ENCODE results near the gene SLC19A1.

Gene SLC19A1

GRCh38 chr21:45491623-45492022, 50.6 kb downstream of the SLC19A1 start:
- no peak for DNase-seq (ENCODE audit: low spot score)

GRCh38 chr21:45491056-45491455, 51.2 kb downstream of the SLC19A1 start:
- no peak for DNase-seq (ENCODE audit: low spot score)

GRCh38 chr21:45490049-45490731, 52.0 kb downstream of the SLC19A1 start:
- no peak for DNase-seq (ENCODE audit: low spot score)

GRCh38 chr21:45489722-45489982, 52.6 kb downstream of the SLC19A1 start:
- no peak for DNase-seq (ENCODE audit: low spot score)

GRCh38 chr21:45488931-45489721, 53.1 kb downstream of the SLC19A1 start:
- no peak for DNase-seq (ENCODE audit: low spot score)

GRCh38 chr21:45487891-45488600, 54.2 kb downstream of the SLC19A1 start:
- no peak for DNase-seq (ENCODE audit: low spot score)

GRCh38 chr21:45487161-45487806, 55.0 kb downstream of the SLC19A1 start:
- no peak for DNase-seq (ENCODE audit: low spot score)

- DNase-seq (ENCODE audit: low spot score) = no peak
Measured at GRCh38 chr21:45486443-45487160, 55.6 kb downstream of the SLC19A1 start.

GRCh38 chr21:45485686-45486442, 56.4 kb downstream of the SLC19A1 start:
- DNase-seq (ENCODE audit: low spot score) = no peak

- no peak for DNase-seq (ENCODE audit: low spot score)
Measured at GRCh38 chr21:45484318-45484717, 57.9 kb downstream of the SLC19A1 start.

GRCh38 chr21:45482899-45483821, 59.1 kb downstream of the SLC19A1 start:
- peak; percentile 45 for DNase-seq (ENCODE audit: low spot score)

- no peak for DNase-seq (ENCODE audit: low spot score)
Measured at GRCh38 chr21:45481977-45482898, 60.0 kb downstream of the SLC19A1 start.

GRCh38 chr21:45481566-45481965, 60.7 kb downstream of the SLC19A1 start:
- DNase-seq (ENCODE audit: low spot score) = no peak

- DNase-seq (ENCODE audit: low spot score) = no peak
Measured at GRCh38 chr21:45480701-45481500, 61.3 kb downstream of the SLC19A1 start.

- peak; percentile 17 for DNase-seq (ENCODE audit: low spot score)
Measured at GRCh38 chr21:45479691-45480675, 62.3 kb downstream of the SLC19A1 start.

- no peak for DNase-seq (ENCODE audit: low spot score)
Measured at GRCh38 chr21:45478816-45479669, 63.2 kb downstream of the SLC19A1 start.
